Activated CD4-positive, alpha-beta memory T cell treated with anti-CD3 and anti-CD28 coated beads for 36 hours (primary cell): Measurements from ENCODE around the gene PRR5L. TPM values are rescaled to one million over a fixed set of nuclear protein-coding genes. Genes with fewer than 3 reads are reported as not detected.

Experiments used
- CTCF ChIA-PET: fragments of 350-600 bp; sonication (Branson Sonifier 250); formaldehyde crosslinking; loops from one replicate; lab custom pipeline; 2021; ENCODE audit warnings: antibody characterized with exemption, inconsistent platforms; lab: Charles Lee
- POLR2A ChIA-PET: fragments of 350-600 bp; sonication (Branson Sonifier 250); formaldehyde crosslinking; loops from one replicate; lab custom pipeline; 2021; ENCODE audit warnings: antibody characterized with exemption; lab: Charles Lee
- DNase-seq: peaks from one replicate; pipeline ENCODE4 v3.0.0-alpha.2; 2020
- H3K27ac Mint-ChIP-seq: one replicate; pipeline ENCODE4 v1.8.0; 2021; ENCODE audit warnings: mixed read lengths
- H3K27me3 Mint-ChIP-seq: one replicate; pipeline ENCODE4 v1.8.0; 2021; ENCODE audit warnings: mixed read lengths
- H3K36me3 Mint-ChIP-seq: one replicate; pipeline ENCODE4 v1.8.0; 2021; ENCODE audit warnings: mixed read lengths
- H3K4me1 Mint-ChIP-seq: one replicate; pipeline ENCODE4 v1.8.0; 2021; ENCODE audit warnings: low read depth, mixed read lengths
- H3K4me3 Mint-ChIP-seq: one replicate; pipeline ENCODE4 v1.8.0; 2021; ENCODE audit warnings: mild to moderate bottlenecking, mixed read lengths
- H3K9me3 Mint-ChIP-seq: one replicate; pipeline ENCODE4 v1.8.0; 2021; ENCODE audit warnings: mixed read lengths
- intact Hi-C: fragments of 100-400 bp; cut with micrococcal nuclease; formaldehyde crosslinking; loops from one replicate; pipeline ENCODE4 v1.15.1; 2023
- total RNA-seq, 2 experiments: library from RNA; stranded (reverse); gene quantifications; one replicate each; pipeline ENCODE4 v1.2.3, GENCODE V29; 2021

The PRR5L gene
- total RNA-seq, 2 experiments from 2014 or later = 42.7 to 43.6 TPM

- CTCF ChIA-PET = interaction anchor here (0.9 to 1.0 kb wide), 2 partner anchors 12 to 121 kb away, joined by 3 to 4 read pairs; no protein-coding TSS in a partner anchor
- DNase-seq = no peak
- intact Hi-C loops = no loop called here
- POLR2A ChIA-PET = interaction anchor here (1.4 kb wide), 1 partner anchor 9 kb away, joined by 3 read pairs; no protein-coding TSS in a partner anchor
- Mint-ChIP-seq H3K4me3 (no peak overlapping the region), H3K9me3 (no peaks in the 10 kb centered on the region), H3K27ac (no peak overlapping the region), H3K4me1 (peaks cover 13% of the 10 kb centered on the region), H3K36me3 (peaks cover 3% of the 10 kb centered on the region), H3K27me3 (peaks cover 10% of the 10 kb centered on the region)
Observed at GRCh38 chr11:36372101-36372771, 76.1 kb downstream of the PRR5L start.

GRCh38 chr11:36373016-36374010, 77.2 kb downstream of the PRR5L start:
- intact Hi-C loops = no loop called here
- H3K36me3 Mint-ChIP-seq = peaks cover 12% of the 10 kb centered on the region
- peaks cover 20% of the 10 kb centered on the region for H3K4me1 Mint-ChIP-seq
- ChIA-PET POLR2A (interaction anchor here (1.4 kb wide), 1 partner anchor 8 kb away, joined by 3 read pairs; no protein-coding TSS in a partner anchor), CTCF (interaction anchor here (0.6 to 6.4 kb wide), 5 partner anchors 13 to 120 kb away, joined by 3 to 31 read pairs (median 4); no protein-coding TSS in a partner anchor)
- H3K27me3 Mint-ChIP-seq = peaks cover 10% of the 10 kb centered on the region
- H3K27ac Mint-ChIP-seq = no peak overlapping the region
- no peak overlapping the region for H3K4me3 Mint-ChIP-seq
- no peaks in the 10 kb centered on the region for H3K9me3 Mint-ChIP-seq
- DNase-seq = no peak

DNA sequence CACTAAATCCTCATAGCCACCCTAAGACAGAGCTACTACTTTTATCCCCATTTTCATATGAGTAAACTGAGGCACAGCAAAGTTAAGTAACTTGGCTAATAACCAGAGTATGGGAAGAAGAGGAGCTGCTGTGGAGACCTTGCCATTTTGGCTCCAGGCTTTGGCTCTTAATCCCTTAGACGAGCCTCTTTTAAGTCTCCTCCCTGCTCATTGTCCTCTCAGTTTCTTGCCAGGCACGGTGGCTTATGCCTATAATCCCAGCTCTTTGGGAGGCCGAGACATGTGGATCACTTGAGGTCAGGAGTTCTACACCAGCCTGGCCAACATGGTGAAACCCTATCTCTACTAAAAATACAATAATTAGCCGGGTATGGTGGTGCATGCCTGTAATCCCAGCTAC, 78.6 kb downstream of the PRR5L start:
- Mint-ChIP-seq H3K27me3 (peaks cover 13% of the 10 kb centered on the region), H3K4me1 (peaks cover 30% of the 10 kb centered on the region), H3K9me3 (no peaks in the 10 kb centered on the region), H3K36me3 (peaks cover 22% of the 10 kb centered on the region), H3K27ac (no peak overlapping the region), H3K4me3 (no peak overlapping the region)
- no peak for DNase-seq
- intact Hi-C loops = loop anchor here (1.0 to 5.0 kb wide), 3 partner anchors 20 to 133 kb away; no protein-coding TSS in a partner anchor
- ChIA-PET CTCF (interaction anchor here (0.6 to 6.4 kb wide), 7 partner anchors 9 to 128 kb away, joined by 3 to 31 read pairs (median 7); no protein-coding TSS in a partner anchor), POLR2A (interaction anchor here (0.8 to 1.8 kb wide), 2 partner anchors 11 to 14 kb away, joined by 4 to 5 read pairs; no protein-coding TSS in a partner anchor)

- Mint-ChIP-seq H3K9me3 (no peaks in the 10 kb centered on the region), H3K27me3 (peaks cover 13% of the 10 kb centered on the region), H3K4me1 (peaks cover 36% of the 10 kb centered on the region), H3K36me3 (peaks cover 29% of the 10 kb centered on the region), H3K4me3 (peak overlapping the region; percentile 92), H3K27ac (peak overlapping the region; percentile 9)
- POLR2A ChIA-PET = interaction anchor here (0.6 to 1.8 kb wide), 7 partner anchors 9 to 78 kb away, joined by 3 to 5 read pairs (median 3); no protein-coding TSS in a partner anchor
- intact Hi-C loops = loop anchor here (1.0 to 5.0 kb wide), 4 partner anchors 21 to 132 kb away; no protein-coding TSS in a partner anchor
- CTCF ChIA-PET = interaction anchor here (0.6 to 6.4 kb wide), 16 partner anchors 12 to 375 kb away, joined by 3 to 40 read pairs (median 6); no protein-coding TSS in a partner anchor
- no peak for DNase-seq
Observed at GRCh38 chr11:36375353-36376008, 79.4 kb downstream of the PRR5L start.

DNA sequence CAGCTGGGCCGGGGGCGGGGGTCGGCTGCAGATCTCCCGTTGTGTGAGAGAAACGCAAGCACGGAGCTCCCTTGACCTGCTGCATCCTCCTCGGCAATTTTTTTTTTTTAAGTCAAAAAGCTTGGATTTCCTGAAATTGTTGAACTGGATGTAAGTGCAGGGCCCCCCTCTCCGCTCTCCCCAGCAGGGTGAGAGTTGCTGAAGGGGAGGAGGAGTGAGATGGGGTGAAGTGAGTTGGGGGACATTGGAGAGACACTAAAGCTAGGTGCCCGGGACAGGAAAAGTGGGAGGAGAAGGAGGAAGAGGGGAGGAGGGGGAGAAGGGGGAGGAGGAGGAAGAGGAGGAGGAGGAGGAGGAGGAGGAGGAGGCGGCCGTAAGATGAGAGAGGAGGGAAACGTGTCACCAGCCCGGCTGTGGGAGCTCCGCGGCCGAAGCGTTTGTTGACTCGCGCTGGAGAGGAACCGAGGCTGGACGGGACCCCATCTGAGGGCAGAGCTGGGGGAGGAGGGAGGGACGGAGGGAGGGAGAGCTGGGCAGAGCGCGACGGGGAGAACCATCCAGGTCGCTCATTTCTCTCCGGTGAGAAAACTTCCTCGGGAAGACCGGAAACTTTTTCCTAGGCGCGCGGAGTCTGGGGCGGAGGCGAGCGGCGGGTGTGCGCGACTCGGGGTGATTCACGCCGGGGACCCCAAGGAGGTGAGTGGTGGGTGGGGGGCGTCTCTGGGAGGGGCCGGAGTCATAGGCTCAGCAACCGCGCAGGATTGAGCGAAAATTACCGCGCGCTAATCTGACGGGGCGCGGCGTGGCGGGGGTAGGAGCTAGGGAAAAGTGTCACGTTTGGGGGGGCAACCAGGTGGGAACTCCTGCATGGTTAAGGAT, 80.2 kb downstream of the PRR5L start:
- Mint-ChIP-seq H3K36me3 (peaks cover 34% of the 10 kb centered on the region), H3K4me3 (peak overlapping the region; percentile 92), H3K9me3 (no peaks in the 10 kb centered on the region), H3K27ac (peak overlapping the region; percentile 84), H3K27me3 (peaks cover 12% of the 10 kb centered on the region), H3K4me1 (peaks cover 40% of the 10 kb centered on the region)
- intact Hi-C loops = loop anchor here (2.0 to 5.0 kb wide), 3 partner anchors 45 to 131 kb away; no protein-coding TSS in a partner anchor
- POLR2A ChIA-PET = interaction anchor here (0.6 to 2.6 kb wide), 8 partner anchors 9 to 77 kb away, joined by 3 to 20 read pairs (median 3); no protein-coding TSS in a partner anchor
- CTCF ChIA-PET = interaction anchor here (0.5 to 6.4 kb wide), 20 partner anchors 12 to 374 kb away, joined by 3 to 40 read pairs (median 6); no protein-coding TSS in a partner anchor
- peak; percentile 48 for DNase-seq

GRCh38 chr11:36376888-36377758, 81.0 kb downstream of the PRR5L start:
- intact Hi-C loops = loop anchor here (1.0 to 5.0 kb wide), 6 partner anchors 17 to 130 kb away; no protein-coding TSS in a partner anchor
- CTCF ChIA-PET = interaction anchor here (0.6 to 6.4 kb wide), 24 partner anchors 11 to 132 kb away, joined by 3 to 40 read pairs (median 6); no protein-coding TSS in a partner anchor
- Mint-ChIP-seq H3K4me3 (peak overlapping the region; percentile 92), H3K27ac (peak overlapping the region; percentile 84), H3K9me3 (no peaks in the 10 kb centered on the region), H3K27me3 (peaks cover 9% of the 10 kb centered on the region), H3K36me3 (peaks cover 39% of the 10 kb centered on the region), H3K4me1 (peaks cover 43% of the 10 kb centered on the region)
- POLR2A ChIA-PET = interaction anchor here (1.0 to 2.6 kb wide), 9 partner anchors 9 to 89 kb away, joined by 3 to 20 read pairs (median 4); no protein-coding TSS in a partner anchor
- peak; percentile 82 for DNase-seq

DNA sequence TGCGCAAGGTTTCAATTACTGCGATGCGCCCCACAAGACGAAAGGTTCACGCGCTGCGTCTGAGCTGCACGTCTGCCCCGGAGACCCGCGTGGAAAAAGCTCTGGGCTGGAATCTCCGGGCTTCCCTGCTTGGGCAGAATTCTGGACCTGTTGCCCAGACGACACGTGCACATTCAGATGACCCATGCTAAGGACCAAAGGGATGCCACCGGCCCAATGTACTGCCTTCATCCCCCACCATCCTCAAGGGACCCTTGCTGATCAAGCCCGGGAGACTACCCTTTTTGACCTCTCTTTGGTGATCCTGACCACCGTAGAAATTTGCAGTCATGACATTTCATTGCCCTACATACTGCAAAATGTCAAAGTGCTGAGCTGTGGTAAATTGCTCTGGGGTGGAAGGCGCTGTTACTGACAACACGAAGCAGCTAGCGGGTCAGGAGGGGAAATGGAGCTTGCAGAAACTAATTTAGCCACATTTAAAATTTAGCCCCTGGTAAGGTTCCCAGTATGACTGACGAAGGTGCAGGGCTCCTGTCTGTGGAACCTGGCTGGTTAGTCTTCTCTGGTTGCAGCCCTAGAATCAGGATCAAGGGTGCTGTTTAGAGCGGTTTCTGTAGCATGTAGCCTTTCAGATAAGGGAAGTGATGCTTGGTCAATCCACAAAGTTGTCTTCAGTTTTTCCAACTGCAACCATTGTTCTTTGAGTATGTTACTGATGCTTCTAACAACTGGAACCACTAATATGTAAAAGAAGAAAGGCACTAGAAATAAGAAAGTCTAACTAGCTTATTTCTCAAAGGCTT, 81.9 kb downstream of the PRR5L start:
- Mint-ChIP-seq H3K27me3 (peaks cover 8% of the 10 kb centered on the region), H3K4me1 (peaks cover 49% of the 10 kb centered on the region), H3K9me3 (no peaks in the 10 kb centered on the region), H3K36me3 (peaks cover 48% of the 10 kb centered on the region), H3K4me3 (peak overlapping the region; percentile 92), H3K27ac (peak overlapping the region; percentile 84)
- intact Hi-C loops = loop anchor here (1.0 to 5.0 kb wide), 7 partner anchors 11 to 129 kb away; no protein-coding TSS in a partner anchor
- ChIA-PET POLR2A (interaction anchor here (1.0 to 2.6 kb wide), 10 partner anchors 8 to 88 kb away, joined by 3 to 20 read pairs (median 4); no protein-coding TSS in a partner anchor), CTCF (interaction anchor here (0.6 to 6.4 kb wide), 20 partner anchors 11 to 115 kb away, joined by 3 to 40 read pairs (median 6); no protein-coding TSS in a partner anchor)
- DNase-seq = no peak

DNA sequence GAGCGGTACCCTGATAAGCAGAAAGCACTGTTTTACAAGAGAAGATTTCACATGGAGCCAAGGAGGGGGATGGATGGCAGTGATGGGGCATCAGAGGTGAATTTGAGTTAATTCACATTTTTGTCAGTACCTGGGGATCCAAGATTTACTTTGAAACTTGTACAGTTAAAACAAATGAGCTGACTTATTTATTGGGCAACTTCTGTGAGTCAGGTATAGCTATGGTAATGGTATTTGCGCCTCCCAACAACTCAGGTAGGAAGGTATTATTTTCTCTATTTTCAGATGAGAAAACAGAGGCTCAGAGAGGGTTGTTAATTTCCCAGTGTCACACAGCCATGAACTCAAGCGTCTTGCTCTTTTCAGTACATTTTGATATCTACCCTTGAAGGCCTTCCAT, 83.6 kb downstream of the PRR5L start:
- peak overlapping the region; percentile 84 for H3K27ac Mint-ChIP-seq

More for the DNA sequence above, 83.6 kb downstream of the PRR5L start:
- Mint-ChIP-seq H3K36me3 (peaks cover 56% of the 10 kb centered on the region), H3K27me3 (peaks cover 8% of the 10 kb centered on the region), H3K9me3 (no peaks in the 10 kb centered on the region), H3K4me3 (peak overlapping the region; percentile 92), H3K4me1 (peaks cover 60% of the 10 kb centered on the region)
- DNase-seq = no peak
- POLR2A ChIA-PET = no interaction called here
- CTCF ChIA-PET = interaction anchor here (1.3 to 6.4 kb wide), 4 partner anchors 88 to 113 kb away, joined by 3 to 31 read pairs (median 10); no protein-coding TSS in a partner anchor
- intact Hi-C loops = loop anchor here (5.0 kb wide), 2 partner anchors 73 to 128 kb away; no protein-coding TSS in a partner anchor
